Glutamatergic neuron (in vitro differentiated cells): Measurements from ENCODE around the gene CSK. TPM values are rescaled to one million over a fixed set of nuclear protein-coding genes. Genes with fewer than 3 reads are reported as not detected.

ENCODE experiments used
- DNase-seq: peaks from one replicate; pipeline ENCODE4 v3.0.0; 2022
- H3K27ac Mint-ChIP-seq: one replicate; pipeline ENCODE4 v1.8.0; 2020; ENCODE audit warnings: mild to moderate bottlenecking, mixed read lengths, inconsistent platforms; ENCODE audit not compliant: unreplicated experiment
- H3K27me3 Mint-ChIP-seq: one replicate; pipeline ENCODE4 v1.8.0; 2020; ENCODE audit warnings: mild to moderate bottlenecking, moderate library complexity, mixed read lengths, inconsistent platforms; ENCODE audit not compliant: unreplicated experiment
- H3K36me3 Mint-ChIP-seq: one replicate; pipeline ENCODE4 v1.8.0; 2020; ENCODE audit warnings: mild to moderate bottlenecking, mixed read lengths, inconsistent platforms; ENCODE audit not compliant: unreplicated experiment
- H3K4me1 Mint-ChIP-seq: one replicate; pipeline ENCODE4 v1.8.0; 2020; ENCODE audit warnings: mild to moderate bottlenecking, low read depth, mixed read lengths, inconsistent platforms; ENCODE audit not compliant: unreplicated experiment
- H3K4me3 Mint-ChIP-seq: one replicate; pipeline ENCODE4 v1.8.0; 2020; ENCODE audit warnings: mild to moderate bottlenecking, mixed read lengths, inconsistent platforms; ENCODE audit not compliant: unreplicated experiment
- H3K9me3 Mint-ChIP-seq: one replicate; pipeline ENCODE4 v1.8.0; 2020; ENCODE audit warnings: mild to moderate bottlenecking, moderate library complexity, mixed read lengths, inconsistent platforms; ENCODE audit not compliant: unreplicated experiment
- CTCF ChIP-seq: fragments of 200-600 bp; sonication (generic); IDR thresholded peaks from one replicate; pipeline ENCODE4 v1.5.0; 2021; ENCODE audit not compliant: partially characterized antibody, unreplicated experiment
- total RNA-seq: library from RNA; stranded (reverse); fragmentation: NEBNext Ultra II Directional; extraction: Animal tissue kit (Norgen Biotek cat#: 25700); gene quantifications from one replicate; pipeline ENCODE4 v1.2.1, GENCODE V29; 2021; ENCODE audit not compliant: unreplicated experiment

The CSK gene
- total RNA-seq, 1 donor from 2014 or later = 72.6 TPM

DNA sequence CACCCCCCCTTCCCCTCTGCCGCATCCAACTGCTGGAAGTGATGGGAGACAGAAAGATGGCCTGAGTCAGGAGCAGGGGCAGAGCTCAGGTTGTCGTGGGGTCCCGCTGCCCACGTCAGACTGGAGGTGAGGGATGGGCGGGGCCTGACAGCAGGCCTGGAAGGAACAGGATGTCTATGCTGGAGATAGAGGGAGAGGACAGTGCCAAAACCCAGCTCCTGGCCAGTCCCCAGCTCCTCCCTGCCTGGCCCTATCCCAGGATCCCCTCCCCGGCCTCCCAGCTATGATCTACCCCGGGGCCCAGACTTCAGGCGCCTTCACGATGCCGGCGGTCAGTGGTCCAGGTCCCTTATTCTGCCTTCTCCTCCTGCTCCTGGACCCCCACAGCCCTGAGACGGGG is 30.7 kb downstream of the CSK start, which contains the start of gene LMAN1L:
LMAN1L (plus strand) TSS at position 303 of the 400 bp plus-strand sequence; CDS start at position 323, 20 bp downstream.
- TF ChIP-seq CTCF = no peak
- no peak for DNase-seq
- H3K27me3 Mint-ChIP-seq = peaks cover 8% of the 10 kb centered on the region
- H3K27ac Mint-ChIP-seq = peak within 1 kb of the TSS; percentile 17
- peaks cover 7% of the 10 kb centered on the region for H3K9me3 Mint-ChIP-seq
- H3K36me3 Mint-ChIP-seq = no peaks in the 10 kb centered on the region
- no peak within 1 kb of the TSS for H3K4me3 Mint-ChIP-seq
- peaks cover 6% of the 10 kb centered on the region for H3K4me1 Mint-ChIP-seq

DNA sequence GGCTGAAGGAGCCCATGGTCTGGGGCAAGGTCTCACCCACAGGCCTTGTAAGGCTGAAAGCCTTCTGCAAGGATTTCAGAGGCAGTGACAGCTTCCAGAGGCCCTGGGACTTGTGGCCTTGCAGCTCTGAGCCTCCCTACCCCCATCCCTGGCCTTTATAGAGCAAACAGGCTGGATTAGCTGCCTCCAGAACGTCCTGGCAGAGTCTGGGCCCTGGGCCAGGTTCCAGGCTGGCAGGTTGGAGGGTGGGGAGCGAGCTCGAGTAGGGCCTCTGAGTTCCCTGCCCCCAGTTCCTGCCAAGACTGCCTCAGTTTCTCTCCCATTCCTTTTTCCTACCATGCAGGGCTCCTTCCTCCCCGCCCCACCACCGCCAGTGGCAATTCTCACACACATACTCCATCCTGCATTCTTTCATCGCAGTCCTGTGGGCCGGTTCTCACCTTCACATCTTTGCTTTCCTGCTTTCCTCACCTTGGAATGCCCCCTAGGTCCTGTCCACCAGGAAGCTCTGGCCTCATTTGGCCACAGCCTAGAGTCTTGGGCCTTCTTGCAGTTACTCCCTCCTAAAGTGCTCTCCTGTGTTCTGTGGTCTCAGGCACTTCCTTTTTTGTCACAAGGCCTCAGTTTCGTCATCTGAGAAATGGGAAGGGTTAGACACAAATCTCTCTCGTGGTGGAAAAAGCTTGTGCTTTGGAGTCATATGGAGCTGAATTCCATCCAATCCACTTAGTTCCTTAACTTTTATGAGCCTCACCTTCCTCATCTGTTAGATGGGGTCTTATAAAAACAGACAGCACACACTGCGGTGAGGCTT is 33.4 kb downstream of the CSK start:
- TF ChIP-seq CTCF = no peak
- H3K27ac Mint-ChIP-seq = no peak overlapping the region
- DNase-seq = no peak
- no peak overlapping the region for H3K4me3 Mint-ChIP-seq
- H3K9me3 Mint-ChIP-seq = peaks cover 1% of the 10 kb centered on the region
- peaks cover 8% of the 10 kb centered on the region for H3K27me3 Mint-ChIP-seq
- H3K36me3 Mint-ChIP-seq = no peaks in the 10 kb centered on the region
- H3K4me1 Mint-ChIP-seq = peaks cover 13% of the 10 kb centered on the region

DNA sequence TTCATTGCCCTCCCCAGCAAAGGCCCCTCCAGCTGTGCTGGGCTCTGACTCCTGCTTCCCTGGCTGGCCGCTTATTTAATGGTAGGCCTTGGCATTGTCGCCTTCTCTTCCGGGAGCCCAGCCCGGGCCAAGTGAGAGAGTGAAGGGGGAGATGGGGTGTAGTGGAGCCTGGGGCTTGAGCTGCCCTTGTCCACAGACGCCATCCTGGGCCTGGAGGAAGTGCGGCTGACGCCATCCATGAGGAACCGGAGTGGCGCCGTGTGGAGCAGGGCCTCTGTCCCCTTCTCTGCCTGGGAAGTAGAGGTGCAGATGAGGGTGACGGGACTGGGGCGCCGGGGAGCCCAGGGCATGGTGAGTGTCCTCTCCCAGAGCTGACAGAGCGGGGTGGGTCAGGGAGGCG is 34.1 kb downstream of the CSK start:
- peaks cover 1% of the 10 kb centered on the region for H3K9me3 Mint-ChIP-seq
- no peak overlapping the region for H3K4me3 Mint-ChIP-seq
- H3K27ac Mint-ChIP-seq = no peak overlapping the region
- TF ChIP-seq CTCF = no peak
- peaks cover 13% of the 10 kb centered on the region for H3K4me1 Mint-ChIP-seq
- DNase-seq = no peak
- peaks cover 8% of the 10 kb centered on the region for H3K27me3 Mint-ChIP-seq
- H3K36me3 Mint-ChIP-seq = no peaks in the 10 kb centered on the region

- Mint-ChIP-seq H3K4me1 (peaks cover 19% of the 10 kb centered on the region), H3K27me3 (peaks cover 8% of the 10 kb centered on the region)
Observed at GRCh38 chr15:74816624-74817369, 34.9 kb downstream of the CSK start.

More at GRCh38 chr15:74816624-74817369, 34.9 kb downstream of the CSK start:
- no peaks in the 10 kb centered on the region for H3K36me3 Mint-ChIP-seq
- TF ChIP-seq CTCF = no peak
- no peak for DNase-seq
- peak overlapping the region; percentile 30 for H3K4me3 Mint-ChIP-seq
- peaks cover 1% of the 10 kb centered on the region for H3K9me3 Mint-ChIP-seq
- H3K27ac Mint-ChIP-seq = peak overlapping the region; percentile 33
